HG02981 (cell line): ENCODE results near the gene PRR11.
"Not testable (repeated sequence)": the region's sequence is repeated elsewhere in the genome, so short reads cannot be mapped to it uniquely, and the experiment has no call there.

ENCODE experiments used
- ATAC-seq: cut with Tn5 transposase; IDR thresholded peaks from one replicate; pipeline ENCODE4 v1.9.1; 2021; ENCODE audit warnings: mild to moderate bottlenecking, moderate library complexity; ENCODE audit not compliant: unreplicated experiment

Gene PRR11

GRCh38 chr17:59151591-59151990, 4.0 kb upstream of the PRR11 start:
- no peak for ATAC-seq

- no peak for ATAC-seq
These were observed 2.6 kb upstream of the PRR11 start for GRCh38 chr17:59152925-59153324.

DNA sequence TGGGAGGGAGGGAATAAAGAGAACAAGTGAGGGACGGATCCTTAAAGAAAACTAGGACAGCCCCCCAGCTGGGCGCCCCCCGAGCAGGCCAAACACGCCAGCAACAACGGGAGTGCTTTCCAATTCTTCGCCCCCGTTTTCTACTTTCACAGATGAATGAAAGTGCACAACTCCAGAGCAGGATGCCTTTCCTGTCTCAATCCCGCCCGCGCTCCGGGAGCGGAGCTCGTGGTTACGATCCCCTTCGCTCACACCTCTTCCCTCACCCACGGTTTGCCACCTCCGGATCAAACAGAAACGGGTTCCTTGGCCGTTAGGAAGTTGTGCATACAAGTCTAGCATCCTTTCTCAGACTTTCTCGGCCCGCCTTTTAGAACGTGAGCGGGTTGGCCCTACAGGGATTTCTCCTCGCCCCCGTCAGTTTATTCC, 1.2 kb upstream of the PRR11 start:
- ATAC-seq: no peak

GRCh38 chr17:59154721-59155438, 666 bp upstream of the PRR11 start, which contains the start of gene SKA2:
Gene SKA2 (minus strand): TSS chr17:59155186. CDS start chr17:59155163, 23 bp downstream.
- peak; percentile 76 for ATAC-seq

DNA sequence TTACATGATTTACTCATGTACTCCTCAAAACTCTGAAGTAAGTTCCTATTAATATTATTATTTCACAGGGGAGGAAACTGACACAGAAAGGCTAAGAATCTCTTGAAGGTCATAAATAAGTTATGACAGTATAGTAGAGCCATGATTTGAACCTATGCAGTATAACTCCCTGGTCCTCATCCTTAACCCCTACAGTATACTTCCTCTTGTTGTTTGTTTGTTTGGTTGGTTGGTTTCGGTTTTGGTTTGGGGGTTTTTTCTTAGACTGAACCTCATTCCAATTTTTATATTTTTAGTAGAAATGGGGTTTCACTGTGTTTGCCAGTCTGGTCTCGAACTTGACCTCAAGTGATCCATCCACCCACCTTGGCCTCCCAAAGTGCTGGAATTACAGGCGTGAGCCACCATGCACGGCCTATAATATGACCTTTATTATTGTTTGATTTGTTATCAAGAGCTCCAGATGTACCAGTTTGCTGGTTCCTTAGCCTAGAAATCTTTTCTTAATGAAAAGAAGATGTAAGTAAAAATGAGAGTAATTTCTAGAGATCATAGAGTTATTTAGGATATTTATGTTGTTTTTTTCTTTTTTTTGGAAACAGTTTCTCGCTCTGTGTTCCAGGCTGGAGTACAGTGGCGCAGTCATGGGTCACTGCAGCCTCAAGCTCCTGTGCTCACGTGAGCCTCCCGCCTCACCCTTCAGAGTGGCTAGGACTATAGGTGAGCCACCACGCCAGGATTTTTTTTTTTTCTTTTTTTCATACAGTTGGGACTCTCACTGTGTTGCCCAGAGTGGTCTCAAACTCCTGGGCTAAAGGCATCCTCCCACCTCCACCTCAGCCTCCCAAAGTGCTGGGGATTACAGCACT, 4.8 kb downstream of the PRR11 start:
- ATAC-seq: no peak

GRCh38 chr17:59161477-59161876, 5.9 kb downstream of the PRR11 start:
- no peak for ATAC-seq

- no peak for ATAC-seq
These were observed 10.4 kb downstream of the PRR11 start for GRCh38 chr17:59165933-59166342.

DNA sequence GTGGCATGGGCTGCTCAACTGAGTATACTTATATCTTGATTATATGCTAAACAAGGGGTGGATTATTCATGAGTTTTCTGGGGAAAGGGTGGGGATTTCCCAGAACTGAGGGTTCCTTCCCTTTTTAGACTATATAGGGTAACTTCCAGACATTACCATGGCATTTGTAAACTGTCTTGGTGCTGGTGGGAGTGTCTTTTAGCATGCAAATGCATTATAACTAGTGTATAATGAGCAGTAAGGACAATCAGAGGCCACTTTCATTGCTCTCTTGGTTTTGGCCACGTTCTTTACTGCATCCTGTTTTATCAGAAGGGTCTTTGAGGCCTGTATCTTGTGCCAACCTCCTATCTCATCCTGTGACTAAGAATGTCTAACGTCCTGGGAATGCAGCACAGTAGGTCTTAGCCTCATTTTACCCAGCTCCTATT, 12.0 kb downstream of the PRR11 start:
- no peak for ATAC-seq

DNA sequence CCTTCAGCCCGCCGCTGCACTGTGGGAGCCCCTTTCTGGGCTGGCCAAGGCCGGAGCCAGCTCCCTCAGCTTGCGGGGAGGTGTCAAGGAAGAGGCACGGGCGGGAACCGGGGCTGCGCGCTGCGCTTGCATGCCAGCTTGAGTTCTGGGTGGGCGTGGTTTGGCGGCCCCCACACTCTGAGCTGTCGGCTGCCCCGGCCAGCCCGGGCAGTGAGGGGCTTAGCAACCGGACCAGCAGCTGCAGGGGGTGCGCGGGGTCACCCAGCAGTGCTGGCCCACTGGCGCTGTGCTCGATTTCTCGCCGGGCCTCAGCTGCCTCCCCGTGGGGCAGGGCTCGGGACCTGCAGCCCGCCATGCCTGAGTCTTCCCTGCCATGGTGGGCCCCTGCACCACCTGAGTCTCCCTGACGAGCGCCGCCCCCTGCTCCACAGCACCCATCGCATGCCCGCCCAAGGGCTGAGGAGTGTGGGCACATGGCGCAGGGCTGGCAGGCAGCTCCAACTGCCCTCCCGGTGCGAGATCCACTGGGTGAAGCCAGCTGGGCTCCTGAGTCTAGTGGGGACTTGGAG, 17.0 kb downstream of the PRR11 start:
- no peak for ATAC-seq

- ATAC-seq: no peak
These were observed 19.1 kb downstream of the PRR11 start for GRCh38 chr17:59174671-59175070.

- no peak for ATAC-seq
These were observed 19.5 kb downstream of the PRR11 start for GRCh38 chr17:59175076-59175475.

DNA sequence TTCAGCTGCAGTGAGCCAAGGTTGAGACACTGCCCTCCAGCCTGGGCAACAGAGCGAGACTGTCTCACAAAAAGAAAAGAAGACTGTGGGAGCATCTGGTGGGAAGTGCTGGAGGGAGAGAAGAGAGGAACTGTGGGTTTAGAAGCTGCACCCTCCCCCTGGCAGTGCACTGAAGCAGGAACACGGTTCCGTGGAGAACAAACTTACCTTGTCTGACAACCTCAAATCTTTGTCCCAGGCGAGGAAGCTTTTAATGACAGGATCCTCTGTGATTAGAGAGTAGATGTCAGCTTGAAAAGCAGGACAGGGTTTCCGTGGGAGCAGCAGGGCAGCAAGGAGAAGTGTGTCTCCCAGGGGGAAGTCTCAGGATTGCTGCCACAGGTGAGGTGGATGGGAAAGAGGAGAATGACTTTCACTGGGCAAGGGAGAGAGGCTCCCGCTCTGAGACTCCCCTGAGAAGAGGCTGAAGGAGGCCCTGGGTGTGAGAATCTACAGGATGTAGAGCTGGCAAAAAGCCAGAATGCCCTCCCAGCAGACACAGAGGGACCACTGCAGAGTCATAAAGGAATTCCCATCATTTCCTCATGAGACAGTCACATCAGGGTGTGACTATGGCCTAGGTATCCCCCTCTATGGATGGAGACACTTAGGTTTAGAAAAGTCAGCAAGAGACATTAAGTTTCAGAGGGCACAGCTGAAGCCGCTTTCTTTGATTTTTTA, 22.9 kb downstream of the PRR11 start:
- no peak for ATAC-seq

DNA sequence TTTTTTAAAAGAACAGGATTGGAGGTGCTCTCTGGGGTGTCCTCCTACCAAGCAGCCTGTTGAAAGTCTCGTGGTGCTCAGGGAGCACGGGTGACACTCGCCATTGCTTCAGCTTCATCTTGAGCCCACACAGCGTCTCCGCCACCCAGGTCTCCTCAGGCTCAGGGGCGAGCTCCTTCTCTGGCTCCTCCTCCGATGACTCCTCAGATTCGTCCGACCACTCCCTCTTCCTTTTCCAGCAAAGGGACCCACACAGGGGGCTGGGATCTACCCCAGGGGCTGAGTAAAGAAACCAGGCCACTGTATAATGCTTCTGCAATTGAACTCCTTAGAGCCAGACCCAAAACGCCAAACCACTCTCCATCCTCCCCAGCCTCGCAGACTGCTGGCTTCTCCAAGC, 24.1 kb downstream of the PRR11 start:
- not testable (repeated sequence) for ATAC-seq

DNA sequence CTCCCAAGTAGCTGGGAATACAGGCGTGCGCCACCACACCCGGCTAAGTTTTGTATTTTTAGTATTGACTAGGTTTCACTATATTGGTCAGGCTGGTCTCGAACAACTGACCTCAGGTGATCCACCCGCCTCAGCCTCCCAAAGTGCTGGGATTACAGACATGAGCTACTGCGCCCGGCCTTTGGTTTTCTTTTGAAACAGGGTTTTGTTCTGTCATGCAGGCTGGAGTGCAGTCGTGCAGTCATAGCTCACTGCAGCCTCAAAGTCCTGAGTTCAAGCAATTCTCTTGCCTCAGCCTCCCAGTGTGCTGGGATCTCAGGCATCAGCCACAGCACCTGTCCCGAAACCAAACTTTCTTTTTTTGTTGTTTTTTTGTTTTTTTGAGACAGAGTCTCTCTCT, 25.1 kb downstream of the PRR11 start:
- ATAC-seq: no peak

- ATAC-seq: no peak
These were observed 25.9 kb downstream of the PRR11 start for GRCh38 chr17:59181481-59181880.

DNA sequence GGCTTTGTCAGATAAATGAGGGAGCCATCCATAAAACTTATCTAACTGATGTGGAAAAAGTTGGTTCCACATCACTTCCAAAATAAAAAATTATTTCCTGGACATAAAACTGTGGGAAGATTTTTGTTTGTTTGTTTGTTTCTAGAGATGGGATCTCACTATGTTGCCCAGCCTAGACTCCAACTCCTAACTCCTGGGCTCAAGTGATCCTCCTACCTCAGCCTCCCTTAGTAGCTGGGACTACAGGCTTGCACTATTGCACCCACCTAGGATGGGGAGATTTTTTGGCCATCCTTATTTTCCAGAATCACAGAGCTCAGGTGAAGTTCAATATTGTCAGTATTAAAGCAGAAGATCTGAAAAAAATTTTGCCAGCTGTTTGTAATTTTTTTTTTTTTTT, 30.5 kb downstream of the PRR11 start:
- no peak for ATAC-seq

GRCh38 chr17:59186850-59187249, 31.3 kb downstream of the PRR11 start:
- ATAC-seq: no peak

DNA sequence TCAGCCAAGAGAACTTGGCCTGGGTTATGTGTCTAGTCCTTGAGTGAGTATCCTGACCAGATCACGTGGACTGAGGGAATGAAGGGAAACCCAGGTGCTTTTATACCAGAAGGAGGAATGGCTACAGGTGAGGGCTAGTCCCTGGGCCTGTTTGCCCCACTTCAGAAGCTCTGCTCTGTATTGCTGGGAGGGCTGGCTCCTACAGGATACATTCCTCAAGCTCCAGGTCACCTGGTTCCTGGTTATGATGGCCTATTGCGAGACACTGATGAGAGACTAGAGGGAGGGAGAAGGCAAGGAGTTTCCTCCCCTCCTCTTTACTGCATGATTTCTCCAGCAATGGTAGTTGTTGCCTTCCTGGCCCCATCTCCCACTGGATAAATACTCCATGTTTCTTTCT, 35.3 kb downstream of the PRR11 start:
- ATAC-seq: no peak

GRCh38 chr17:59193336-59193862, 37.9 kb downstream of the PRR11 start:
- ATAC-seq: no peak

- ATAC-seq: no peak
These were observed 43.9 kb downstream of the PRR11 start for GRCh38 chr17:59199398-59199797.

DNA sequence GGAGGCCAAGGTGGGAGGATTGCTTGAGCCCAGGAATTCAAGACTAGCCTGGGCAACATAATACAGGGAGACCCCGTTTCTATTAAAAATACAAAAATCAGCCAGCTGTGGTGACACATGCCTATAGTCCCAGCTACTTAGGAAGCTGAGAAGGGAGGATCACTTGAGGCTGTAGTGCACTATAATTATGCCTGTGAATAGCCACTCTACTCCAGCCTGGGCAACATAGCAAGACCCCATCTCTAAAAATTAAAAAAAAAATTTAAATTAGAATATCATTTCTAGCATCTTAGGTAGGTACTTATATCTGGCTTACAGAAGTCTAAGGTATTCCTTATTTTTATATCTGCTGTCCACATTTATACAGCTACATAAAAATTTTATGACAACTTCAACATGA, 46.8 kb downstream of the PRR11 start:
- no peak for ATAC-seq
